Activated naive CD8-positive, alpha-beta T cell treated with anti-CD3 and anti-CD28 coated beads, Interleukin-2, amount 50 U/mL, for 16 hours (primary cell): ENCODE data around the gene ABI3.

ENCODE experiments used
- DNase-seq: peaks from one replicate; pipeline ENCODE4 v3.0.0-alpha.2; 2020; ENCODE audit warnings: low read depth, low spot score

ABI3 gene

GRCh38 chr17:49225554-49226236, 15.2 kb downstream of the ABI3 start:
- DNase-seq: no peak

DNA sequence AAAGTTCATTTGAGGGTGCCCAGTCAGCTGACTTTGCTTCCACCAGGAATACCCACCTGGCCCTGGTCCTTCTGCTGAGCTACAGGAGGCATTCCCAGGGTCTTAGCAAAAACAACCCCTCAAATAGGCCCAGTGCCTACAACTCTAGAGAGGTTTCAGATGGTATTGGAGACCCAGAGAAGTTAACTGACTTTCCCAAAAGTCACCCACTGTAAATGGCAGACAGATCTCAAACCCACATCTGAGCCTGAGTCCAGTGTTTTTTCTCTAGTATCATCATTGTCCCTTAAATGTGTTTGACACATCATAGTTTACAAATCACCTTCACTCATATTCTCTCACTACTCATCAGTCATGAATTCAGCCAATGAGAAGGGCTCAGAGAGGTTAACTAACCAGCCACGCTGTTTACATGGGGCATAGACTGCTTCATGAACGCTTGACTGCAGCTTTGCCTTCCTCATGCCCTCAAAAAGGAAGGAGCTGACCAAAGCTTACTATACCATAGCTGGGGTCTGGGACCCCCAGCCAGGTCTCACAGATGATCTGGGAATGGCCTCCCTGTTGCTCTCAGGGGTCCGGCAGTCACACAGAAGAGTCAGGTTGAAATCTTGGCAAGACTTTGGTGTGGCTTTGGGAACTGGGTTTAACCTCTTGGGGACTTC, 16.4 kb downstream of the ABI3 start:
- DNase-seq: no peak

- peak; percentile 60 for DNase-seq
Measured at GRCh38 chr17:49227436-49228261, 17.1 kb downstream of the ABI3 start.

- no peak for DNase-seq
Measured at GRCh38 chr17:49229076-49229804, 18.7 kb downstream of the ABI3 start.

DNA sequence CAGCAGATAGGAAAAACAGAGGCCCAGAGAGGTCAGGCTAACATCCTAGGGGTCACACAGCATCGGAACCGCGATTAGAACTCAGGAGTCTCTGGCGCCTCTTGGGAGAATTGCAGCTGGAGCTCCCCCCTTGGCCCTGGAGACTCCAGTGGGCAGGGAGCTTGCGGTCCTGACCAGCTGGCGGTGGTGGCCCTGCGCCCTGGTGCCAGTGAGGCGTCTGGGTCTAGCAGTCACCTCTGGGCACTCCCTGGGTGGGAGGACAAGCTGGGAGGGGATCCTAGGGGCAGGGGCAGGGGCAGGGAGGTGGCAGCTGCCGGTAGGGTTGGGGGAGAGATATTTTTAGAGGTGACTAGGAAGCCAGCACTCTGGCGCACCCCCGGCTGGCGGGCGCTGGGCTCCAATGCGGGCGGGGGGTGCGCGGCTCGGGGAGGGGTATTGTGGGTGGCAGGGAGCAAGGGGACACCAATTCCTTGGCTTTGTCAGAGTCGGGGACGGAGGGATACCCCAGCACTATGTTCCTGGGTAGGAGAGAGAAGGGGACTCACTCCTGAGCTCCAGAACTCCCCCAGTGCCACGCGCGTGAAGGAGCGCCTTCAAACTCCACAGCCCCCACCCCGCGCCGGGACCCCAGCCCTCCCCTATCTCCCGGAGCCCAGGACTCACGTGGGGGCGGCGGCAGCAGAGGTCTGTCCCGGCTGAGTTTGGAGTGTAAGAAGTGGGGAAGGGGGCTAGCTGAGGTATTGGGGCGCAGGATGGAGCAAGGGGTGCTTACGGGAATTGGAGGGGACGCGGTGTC, 19.5 kb downstream of the ABI3 start:
- DNase-seq: no peak

- peak; percentile 74 for DNase-seq
Measured at GRCh38 chr17:49230636-49231562, 20.4 kb downstream of the ABI3 start, which contains the start of gene PHOSPHO1. PHOSPHO1 (minus strand) TSS chr17:49230787; CDS start chr17:49226691, 4,096 bp downstream.

- DNase-seq: no peak
Measured at GRCh38 chr17:49231563-49231894, 21.0 kb downstream of the ABI3 start.

DNA sequence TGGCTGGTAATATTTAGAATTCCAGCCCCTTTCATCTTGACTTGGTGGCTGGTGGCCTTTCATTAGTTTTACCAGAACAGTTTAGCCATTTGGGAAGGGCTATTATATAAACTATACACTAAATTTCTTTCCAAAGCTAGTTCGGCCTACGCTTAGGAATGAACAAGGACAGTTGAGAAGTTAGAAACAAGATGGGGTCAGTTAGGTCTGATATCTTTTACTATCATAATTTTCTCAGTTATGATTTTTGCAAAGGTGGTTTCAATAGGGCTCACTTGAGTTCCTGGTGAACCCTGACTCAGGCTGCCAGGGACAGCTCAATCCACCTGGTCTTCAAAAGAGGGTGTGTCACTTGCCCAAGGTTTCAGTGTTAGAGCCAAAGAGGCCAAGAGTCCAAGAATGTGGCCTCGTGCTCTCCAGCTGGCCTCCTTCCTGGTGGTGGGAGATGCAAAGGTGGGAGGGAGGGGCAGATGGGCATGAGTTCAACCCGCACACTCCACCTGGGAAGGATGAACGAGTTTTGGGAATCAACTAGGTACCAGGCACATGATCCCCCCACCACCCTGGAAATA, 24.1 kb downstream of the ABI3 start:
- no peak for DNase-seq

DNA sequence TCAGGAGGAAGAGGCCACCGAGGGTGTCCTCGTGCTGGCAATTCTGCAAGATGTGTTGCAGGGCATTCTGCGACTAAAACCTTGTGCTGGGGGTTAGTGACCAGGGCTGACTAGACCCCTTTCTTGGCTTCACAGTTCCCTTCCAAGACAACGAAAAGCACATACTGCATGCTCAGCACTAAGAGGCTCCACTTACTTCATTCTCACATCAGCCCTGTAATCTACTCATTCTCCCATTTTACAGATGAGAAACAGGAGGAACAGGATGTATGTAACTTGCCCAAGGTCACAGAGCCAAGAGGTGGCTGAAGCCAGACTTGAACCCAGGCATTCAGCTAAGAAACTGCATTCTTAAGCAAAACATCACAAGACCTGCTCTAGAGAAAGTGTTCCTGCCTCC, 25.4 kb downstream of the ABI3 start:
- DNase-seq: no peak

- DNase-seq: no peak
Measured at GRCh38 chr17:49239963-49240362, 29.5 kb downstream of the ABI3 start.

DNA sequence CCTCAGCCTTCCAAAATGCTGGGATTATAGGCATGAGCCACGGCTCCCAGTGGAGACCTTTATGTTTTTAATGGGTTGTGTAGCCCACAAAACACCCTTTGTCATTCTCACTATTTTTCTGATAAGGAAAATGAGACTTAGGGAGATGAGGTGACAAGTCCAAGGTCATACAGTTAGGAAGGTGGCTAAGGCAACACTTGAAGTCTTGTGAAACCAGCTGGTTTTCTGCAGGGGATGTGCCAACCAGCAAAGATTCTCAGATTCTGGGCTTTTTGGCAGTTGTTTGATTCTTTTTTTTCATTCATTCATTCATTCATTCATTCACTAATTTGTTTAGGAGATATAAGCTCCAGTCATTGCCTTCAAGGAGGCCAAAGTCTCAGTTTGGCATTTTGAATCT, 30.1 kb downstream of the ABI3 start:
- no peak for DNase-seq

DNA sequence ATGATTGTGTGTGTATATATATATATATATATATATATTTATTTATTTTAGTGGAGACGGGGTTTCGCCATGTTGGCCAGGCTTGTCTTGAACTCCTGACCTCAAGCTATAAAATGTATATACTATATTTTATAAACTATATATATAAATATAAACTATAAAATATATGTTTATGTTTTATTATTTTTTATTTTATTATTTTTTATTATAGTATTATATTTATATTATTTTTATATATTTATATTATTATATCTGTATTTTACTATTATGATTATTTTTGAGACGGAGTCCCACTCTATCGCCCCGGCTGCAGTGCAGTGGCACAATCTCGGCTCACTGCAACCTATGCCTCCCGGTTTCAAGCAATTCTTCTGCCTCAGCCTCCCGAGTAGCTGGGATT, 30.5 kb downstream of the ABI3 start:
- no peak for DNase-seq

- DNase-seq: no peak
Measured at GRCh38 chr17:49241692-49242397, 31.3 kb downstream of the ABI3 start.

DNA sequence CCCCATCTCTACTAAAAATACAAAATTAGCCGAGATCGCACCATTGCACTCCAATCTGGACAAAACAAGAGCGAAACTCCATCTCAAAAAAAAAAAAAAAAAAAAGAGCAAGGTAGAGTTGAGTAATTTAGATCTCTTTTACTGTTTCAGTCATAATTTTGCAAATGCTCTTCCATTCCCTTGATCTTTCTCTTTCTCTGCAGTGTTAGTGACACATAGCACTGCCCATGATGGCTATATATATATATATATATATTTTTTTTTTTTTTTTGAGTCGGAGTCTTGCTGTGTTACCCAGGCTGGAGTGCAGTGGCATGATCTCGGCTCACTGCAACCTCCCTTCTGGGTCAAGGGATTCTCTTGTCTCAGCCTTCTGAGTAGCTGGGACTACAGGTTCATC, 32.3 kb downstream of the ABI3 start:
- no peak for DNase-seq

DNA sequence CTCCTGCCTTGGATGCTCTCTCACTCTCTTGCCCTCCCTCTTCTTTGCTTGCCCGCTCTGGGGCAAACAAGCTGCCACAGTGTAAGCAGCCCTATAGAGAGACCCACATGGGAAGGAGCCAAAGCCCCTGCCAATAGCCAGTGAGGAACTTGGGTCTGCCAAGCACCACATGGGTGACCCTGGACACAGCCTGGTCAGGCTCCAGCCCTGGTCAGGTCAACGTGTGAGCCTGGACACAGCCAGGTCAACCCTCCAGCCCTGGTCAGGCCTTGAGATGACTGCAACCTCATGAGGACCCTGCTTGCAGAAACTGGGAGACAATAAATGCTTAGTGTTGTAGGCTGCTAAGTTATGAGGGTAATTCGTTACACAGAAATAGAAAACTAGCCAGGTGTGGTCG, 34.3 kb downstream of the ABI3 start:
- DNase-seq: no peak

- no peak for DNase-seq
Measured at GRCh38 chr17:49247944-49248343, 37.4 kb downstream of the ABI3 start.

DNA sequence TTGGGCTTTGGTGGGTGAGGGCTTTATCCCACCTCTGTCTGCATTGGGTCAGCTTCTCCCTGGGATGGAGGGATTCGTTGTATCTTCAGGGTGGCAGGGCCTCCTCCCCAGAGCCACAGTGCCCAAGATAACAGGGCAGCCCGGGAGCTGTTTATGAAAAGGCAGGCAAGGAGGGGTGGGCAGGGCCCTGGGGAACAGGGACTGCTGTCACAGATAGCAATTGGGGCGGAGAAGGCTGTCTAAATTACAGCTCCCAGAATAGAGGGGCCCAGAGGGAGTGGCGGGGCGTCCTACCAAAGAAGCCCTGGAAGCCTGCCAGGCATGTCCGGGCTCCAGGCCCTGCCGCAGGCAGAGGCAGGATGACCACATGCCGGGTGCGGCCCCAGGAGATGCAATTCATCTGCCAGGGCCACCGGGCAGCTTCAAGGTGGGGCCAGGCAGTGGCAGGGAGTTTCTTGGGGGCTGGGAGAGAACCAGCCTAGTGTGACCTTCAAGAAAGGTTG, 38.8 kb downstream of the ABI3 start:
- DNase-seq: no peak

GRCh38 chr17:49249890-49250522, 39.5 kb downstream of the ABI3 start:
- DNase-seq: no peak
